GM20431 (cell line): ENCODE results near the gene C2orf80.
"Not testable (repeated sequence)": the region's sequence is repeated elsewhere in the genome, so short reads cannot be mapped to it uniquely, and the experiment has no call there.

Source experiments
- in situ Hi-C: fragments of 300-500 bp; cut with MseI, MboI; formaldehyde crosslinking; loops from one replicate; pipeline ENCODE4 v1.15.0; 2020; ENCODE audit warnings: low sequenced_read_pairs; ENCODE audit not compliant: unreplicated experiment

The C2orf80 gene

GRCh38 chr2:208189810-208190503 lies at the start of gene C2orf80:
Gene C2orf80 (minus strand): TSS chr2:208190030. CDS start chr2:208186986, 3,044 bp downstream.
- in situ Hi-C loops, result no loop called here

GRCh38 chr2:208235860-208236259 lies 46.0 kb upstream of the C2orf80 start:
- in situ Hi-C loops, result no loop called here

DNA sequence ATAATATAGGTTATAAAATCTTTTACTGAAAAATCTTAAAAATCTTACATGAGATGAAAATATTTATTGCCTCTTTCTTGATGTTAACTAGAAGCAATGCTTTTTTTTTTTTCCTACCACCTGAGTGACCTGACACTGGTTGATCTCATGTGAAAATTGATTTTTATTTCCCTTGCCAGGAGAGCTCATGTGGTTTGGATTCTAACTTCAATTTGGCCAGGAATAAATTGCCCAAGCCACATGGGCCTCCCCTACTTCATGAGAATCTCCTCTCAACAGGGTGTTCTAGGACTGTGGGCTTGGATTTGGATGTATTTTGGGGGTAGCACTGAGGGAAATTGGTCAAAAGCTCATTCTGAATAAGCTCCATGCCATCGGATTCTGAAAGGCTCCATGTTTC lies 45.0 kb upstream of the C2orf80 start:
- in situ Hi-C loops, result no loop called here

DNA sequence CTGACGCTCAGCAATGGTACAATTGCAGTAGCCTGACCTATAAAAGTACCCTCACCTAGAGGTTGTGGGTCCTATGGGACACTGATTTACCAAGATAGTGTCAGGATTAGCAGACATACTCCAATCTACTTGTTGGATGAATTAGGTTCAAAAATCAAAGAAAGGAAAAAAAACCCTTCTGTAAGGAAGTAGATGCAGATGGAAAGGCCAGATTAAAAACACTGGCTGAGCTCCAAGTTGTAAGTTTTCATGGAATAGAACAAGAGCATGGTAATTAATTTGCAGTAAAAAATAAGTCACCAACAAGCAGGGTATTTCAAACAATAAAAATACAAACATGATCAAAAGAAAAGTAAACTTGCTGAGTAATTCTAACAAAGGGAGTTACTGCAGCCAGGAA lies 38.6 kb upstream of the C2orf80 start:
- in situ Hi-C loops, result no loop called here

- in situ Hi-C loops, result no loop called here
Measured at GRCh38 chr2:208227581-208228232, 37.9 kb upstream of the C2orf80 start.

DNA sequence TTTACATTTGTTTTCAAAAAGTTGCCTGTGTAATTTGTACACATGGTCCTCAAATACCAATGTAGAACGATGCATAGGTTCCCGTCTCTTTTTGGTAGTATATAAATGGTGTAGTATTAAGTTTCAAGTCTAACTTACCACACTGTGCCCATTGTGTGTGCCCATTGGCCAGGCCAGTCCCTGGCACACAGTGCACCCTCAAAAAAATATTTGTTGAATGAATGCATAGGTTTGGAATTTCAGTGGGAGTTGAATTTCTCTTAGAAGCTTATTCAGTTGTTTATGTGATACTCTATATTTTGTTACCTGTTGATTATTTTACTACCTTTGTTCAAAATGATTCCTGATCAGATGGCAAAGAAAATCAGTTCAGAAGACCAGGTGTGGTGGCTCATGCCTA lies 35.0 kb upstream of the C2orf80 start:
- in situ Hi-C loops, result no loop called here

DNA sequence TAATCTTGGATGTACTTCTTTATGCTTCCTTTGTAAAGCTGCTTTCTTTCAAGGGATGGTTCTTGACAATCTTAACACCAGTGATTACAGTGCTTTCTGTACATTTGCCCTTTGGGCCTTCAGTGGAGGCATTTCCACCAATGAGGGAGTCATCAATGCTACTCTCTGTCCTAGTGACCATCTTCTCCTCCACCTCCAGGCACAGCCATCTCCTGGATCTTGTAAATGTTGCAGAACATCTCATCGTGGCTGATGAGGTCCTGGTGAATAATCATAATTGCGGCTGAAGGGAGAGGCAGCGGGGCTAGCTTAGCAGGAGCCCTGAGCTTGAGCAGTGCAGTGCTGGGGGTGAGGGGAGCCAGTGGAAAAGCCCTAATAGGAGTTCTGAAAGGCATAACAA lies 32.5 kb upstream of the C2orf80 start:
- in situ Hi-C loops, result no loop called here

- in situ Hi-C loops, result not testable (repeated sequence)
Measured at GRCh38 chr2:208221873-208222272, 32.0 kb upstream of the C2orf80 start.

GRCh38 chr2:208210688-208211451 lies 21.0 kb upstream of the C2orf80 start:
- in situ Hi-C loops, result no loop called here

DNA sequence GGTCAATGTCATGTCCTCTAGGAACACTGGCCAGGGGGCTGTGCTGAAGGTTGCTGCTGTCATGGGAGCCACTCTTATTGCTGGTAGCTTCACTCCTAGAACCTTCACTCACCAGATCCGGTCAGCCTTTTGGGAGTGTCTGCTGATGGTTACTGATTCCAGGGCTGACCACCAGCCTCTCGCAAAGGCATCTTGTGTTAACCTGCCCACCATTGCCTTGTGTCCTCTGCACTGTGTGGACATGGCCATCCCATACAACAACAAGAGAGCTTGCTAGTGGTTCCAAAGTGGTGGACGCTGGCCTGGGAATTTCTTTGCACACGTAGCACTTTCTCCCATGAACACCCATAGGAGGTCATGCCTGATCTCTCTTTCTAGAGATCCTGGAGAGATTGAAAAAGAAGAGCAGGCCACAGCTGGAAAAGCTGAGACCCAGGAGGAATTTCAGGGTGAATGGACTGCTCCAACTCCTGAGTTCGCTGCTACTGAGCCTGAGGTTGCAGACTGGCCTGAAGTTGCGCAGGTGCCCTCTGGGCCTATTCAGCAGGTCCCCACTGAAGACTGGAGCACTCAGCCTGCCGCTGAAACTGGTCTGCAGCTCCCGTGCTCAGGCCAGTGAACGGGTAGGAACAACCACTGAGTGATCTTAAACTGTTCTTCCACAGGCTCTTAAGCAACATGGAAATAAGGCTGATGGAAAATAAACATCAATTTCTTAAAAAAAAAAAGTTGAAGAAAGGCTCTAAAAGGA lies 18.7 kb upstream of the C2orf80 start:
- in situ Hi-C loops, result no loop called here

- in situ Hi-C loops, result no loop called here
Measured at GRCh38 chr2:208207769-208208168, 17.9 kb upstream of the C2orf80 start.

- in situ Hi-C loops, result no loop called here
Measured at GRCh38 chr2:208204166-208204565, 14.3 kb upstream of the C2orf80 start.

- in situ Hi-C loops, result no loop called here
Measured at GRCh38 chr2:208195531-208195930, 5.7 kb upstream of the C2orf80 start.

- in situ Hi-C loops, result no loop called here
Measured at GRCh38 chr2:208192611-208193236, 2.9 kb upstream of the C2orf80 start.

- in situ Hi-C loops, result no loop called here
Measured at GRCh38 chr2:208189069-208189809, 591 bp downstream of the C2orf80 start.

- in situ Hi-C loops, result no loop called here
Measured at GRCh38 chr2:208186893-208187292, 2.9 kb downstream of the C2orf80 start.

- in situ Hi-C loops, result no loop called here
Measured at GRCh38 chr2:208186465-208186864, 3.4 kb downstream of the C2orf80 start.

DNA sequence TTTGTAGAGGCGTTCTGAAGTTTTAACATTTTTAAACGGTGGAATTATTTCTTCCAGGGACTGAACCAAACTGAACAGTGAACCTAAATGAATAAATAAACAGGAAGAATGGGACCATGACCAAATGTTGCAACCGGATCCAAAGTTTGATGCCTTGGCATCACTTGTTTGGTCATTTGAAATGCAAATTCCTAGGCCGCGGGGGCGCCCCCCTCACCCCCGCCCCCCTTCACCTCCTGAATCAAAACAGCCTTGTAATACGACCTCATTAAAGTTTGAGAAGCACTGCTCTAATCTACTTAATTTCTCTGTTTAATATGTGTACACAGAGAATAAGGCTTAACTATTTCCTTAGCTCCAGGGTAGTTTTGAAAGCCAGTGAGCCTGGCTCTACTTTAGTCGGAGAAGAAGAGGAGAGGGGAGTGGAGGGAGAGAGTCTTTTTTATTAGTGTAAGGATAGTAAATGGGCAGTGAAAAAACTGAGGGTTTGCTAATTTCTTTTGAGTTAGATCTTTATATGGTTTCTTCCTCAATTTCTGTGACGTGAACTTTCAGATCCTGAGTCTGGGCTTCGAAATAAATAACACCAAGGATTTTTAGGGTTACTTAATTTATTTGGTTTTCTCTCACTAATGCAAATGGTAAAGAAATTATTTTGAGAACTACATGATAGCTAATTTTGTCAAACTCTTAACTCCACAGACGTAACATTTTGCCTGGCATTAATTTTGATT lies 5.7 kb downstream of the C2orf80 start:
- in situ Hi-C loops, result no loop called here

- in situ Hi-C loops, result no loop called here
Measured at GRCh38 chr2:208183526-208183925, 6.3 kb downstream of the C2orf80 start.
